Effector CD4-positive, alpha-beta T cell (primary cell): ENCODE results near the gene PI4KA.
"Not testable (repeated sequence)": the region's sequence is repeated elsewhere in the genome, so short reads cannot be mapped to it uniquely, and the experiment has no call there.

ENCODE experiments used
- DNase-seq: peaks from one replicate; pipeline ENCODE4 v3.0.0-alpha.2; 2020
- total RNA-seq: gene quantifications from one replicate; lab custom pipeline; 2026; lab: John Stamatoyannopoulos, UW

Gene PI4KA
- 238 reads per million, percentile 94 among the genes with 10 or more reads in this experiment for total RNA-seq

DNA sequence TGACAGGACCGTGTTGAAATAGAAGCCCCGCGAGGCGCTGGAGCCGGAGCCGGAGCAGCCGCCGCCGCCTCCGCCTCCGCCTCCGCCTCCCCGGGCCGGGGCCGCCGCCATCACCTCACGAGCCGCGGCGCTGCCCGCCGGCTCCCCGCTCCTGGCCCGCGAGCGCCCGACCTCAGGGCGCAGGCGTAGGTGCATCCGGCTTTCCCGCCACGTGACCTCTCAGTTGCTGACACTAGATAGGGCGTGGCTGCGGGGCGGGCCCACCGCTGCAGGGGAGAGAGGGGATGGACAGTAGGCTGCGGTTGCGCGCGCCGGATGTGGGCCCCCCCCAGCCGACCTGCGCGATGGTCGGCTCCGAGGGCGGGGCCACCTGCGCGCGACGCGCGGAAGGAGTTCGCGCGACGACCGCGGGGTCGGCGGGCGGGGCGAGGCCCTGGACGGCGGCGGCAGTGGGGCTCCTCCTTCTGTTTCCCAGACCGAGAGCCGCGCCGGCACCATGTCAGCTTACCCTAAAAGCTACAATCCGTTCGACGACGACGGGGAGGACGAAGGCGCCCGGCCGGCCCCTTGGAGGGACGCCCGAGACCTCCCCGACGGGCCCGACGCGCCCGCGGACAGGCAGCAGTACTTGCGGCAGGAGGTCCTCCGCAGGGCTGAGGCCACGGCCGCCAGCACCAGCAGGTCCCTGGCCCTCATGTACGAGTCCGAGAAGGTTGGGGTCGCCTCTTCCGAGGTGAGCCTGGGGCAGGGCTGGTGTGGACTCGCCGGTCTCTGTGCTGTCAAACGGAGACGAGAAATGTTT is at the start of gene PI4KA, which contains the start of gene SNAP29:
Gene PI4KA (minus strand): TSS at position 197 of the 802 bp plus-strand sequence. CDS start 86 bp downstream, at position 111.
Gene SNAP29 (plus strand): TSS at position 393 of the 802 bp plus-strand sequence. CDS start 104 bp downstream, at position 497.
- DNase-seq: peak; percentile 97

GRCh38 chr22:20906387-20906767 is 47.8 kb upstream of the PI4KA start:
- DNase-seq: no peak

GRCh38 chr22:20905415-20906386 is 47.1 kb upstream of the PI4KA start:
- DNase-seq: no peak

DNA sequence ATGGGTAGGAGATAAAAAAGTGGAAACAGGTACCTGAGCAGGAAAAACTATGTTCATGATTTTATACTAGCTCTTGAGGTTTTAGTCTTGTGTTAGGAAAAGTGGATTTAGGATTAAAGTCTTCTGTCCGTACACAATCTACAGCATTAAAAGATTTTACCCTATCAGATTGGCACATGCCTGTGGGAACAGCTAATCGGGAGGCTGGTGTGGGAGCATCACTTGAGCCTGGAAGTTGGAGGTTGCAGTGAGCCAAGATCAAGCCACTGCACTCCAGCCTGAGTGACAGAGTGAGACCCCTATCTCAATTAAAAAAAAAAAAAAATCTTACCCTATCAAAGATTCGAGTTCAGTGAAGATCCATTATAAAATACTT is 46.4 kb upstream of the PI4KA start:
- DNase-seq: no peak

DNA sequence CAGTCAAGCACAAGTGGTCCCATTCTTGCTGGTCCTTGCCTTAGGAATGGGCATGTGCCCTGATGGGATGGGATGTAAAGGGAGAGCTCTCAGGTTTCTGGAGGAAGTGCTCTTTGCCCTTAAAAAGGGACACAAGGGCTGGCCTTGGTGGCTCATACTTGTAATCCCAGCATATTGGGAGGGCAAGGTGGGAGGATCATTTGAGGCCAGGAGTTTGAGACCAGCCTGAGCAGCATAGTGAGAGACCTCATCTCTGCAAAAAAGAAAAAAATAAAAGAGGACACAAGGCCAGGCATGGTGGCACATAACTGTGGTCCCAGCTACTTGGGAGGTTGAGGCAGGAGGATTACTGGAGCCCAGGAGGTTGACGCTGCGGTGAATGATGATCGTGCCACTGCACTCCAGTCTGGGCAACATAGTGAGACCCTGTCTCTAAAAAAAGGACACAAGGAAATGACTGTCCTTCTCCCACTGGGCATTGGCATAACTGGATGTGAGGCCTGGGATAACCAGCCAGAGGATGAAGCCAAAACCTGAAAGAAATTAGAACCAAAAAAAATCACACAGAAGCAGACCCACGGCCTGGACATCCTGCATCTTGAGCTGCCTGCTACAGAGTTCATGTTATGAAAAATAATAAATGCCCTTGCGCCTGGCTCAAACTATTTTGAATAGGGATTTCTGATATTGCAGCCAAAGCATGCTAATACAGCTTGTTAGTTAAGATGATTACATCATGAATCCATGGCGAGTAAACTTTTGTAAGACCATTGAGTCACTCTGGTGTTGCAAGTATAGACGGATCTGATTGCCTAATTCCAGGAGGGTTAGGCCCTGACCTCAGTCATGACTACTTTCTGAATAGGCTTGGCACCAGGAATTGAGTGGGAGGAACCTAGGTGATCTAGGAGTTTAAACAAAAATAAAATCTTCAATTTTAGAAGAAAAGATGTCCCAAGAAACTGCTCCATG is 45.7 kb upstream of the PI4KA start:
- DNase-seq: no peak

DNA sequence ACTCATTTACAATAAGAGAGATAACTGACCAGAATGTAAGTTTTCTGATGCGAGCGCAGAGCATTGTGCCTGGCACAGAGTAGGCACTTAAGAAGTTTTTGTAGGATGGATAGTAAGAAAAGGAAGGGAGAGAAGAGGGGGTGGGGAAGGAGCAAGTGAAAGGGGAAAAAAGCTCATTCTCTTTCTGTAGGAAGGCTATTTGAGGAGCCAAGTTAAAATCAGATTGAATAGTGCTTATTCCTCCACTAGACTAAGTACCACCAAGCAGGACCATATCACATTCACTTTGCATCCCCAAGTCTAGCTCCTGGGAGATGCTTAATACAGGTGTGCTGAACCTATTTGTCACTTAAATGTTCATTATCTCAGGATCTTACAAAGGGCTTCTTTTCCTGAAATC is 44.5 kb upstream of the PI4KA start:
- no peak for DNase-seq

GRCh38 chr22:20901093-20902033 is 42.8 kb upstream of the PI4KA start:
- DNase-seq: not testable (repeated sequence)

DNA sequence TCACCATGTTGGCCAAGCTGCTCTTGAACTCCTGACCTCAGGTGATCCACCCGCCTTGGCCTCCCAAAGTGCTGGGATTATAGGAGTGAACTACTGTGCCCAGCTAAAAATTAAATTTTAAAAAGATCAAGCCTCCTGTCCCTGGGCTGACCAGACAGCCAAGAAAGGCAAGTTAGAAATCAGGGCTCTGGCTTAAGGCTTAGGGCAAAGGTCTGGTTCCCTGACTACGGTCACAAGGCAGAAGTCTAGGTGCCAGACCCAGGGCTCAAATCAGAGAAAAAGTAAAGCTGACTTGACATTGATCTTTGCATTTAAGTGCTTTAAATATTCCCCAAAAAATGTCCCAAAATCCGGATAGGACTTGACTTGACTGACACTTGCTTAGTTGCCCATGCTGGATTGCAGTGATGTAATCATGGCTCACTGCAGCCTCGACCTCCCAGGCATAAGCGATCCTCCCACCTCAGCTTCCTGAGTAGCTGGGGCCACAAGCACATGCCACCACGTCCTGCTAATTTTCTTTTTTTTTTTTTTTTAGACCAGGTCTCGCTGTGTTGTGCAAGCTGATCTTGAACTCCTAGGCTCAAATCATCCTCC is 41.3 kb upstream of the PI4KA start:
- DNase-seq: no peak

GRCh38 chr22:20897737-20898136 is 39.1 kb upstream of the PI4KA start:
- DNase-seq: not testable (repeated sequence)

- DNase-seq: no peak
These were observed 32.4 kb upstream of the PI4KA start for GRCh38 chr22:20890975-20891374.

- DNase-seq: no peak
These were observed 31.4 kb upstream of the PI4KA start for GRCh38 chr22:20889904-20890540.

- no peak for DNase-seq
These were observed 30.6 kb upstream of the PI4KA start for GRCh38 chr22:20889025-20889704.

DNA sequence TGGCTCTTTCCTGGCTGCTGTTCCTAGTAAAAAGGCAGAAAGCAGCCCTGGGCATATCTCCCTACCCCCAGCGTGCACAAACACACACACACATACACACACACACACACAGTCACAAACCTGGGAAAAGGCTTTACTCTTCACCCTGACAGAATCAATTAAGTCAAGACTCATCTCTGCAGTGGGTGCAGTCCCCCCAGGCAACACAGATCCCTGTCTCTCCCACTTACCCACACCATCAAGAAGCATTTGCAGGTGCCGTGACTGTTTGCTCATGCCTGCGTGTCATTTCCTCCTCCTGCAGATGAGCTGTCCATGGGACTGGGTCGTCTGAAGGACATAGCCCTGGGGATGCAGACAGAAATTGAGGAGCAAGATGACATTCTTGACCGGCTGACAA is 28.8 kb upstream of the PI4KA start:
- DNase-seq: no peak

GRCh38 chr22:20885557-20886323 is 27.1 kb upstream of the PI4KA start:
- DNase-seq: no peak

GRCh38 chr22:20885017-20885556 is 26.5 kb upstream of the PI4KA start:
- DNase-seq: no peak

GRCh38 chr22:20884454-20884853 is 25.8 kb upstream of the PI4KA start:
- DNase-seq: no peak

DNA sequence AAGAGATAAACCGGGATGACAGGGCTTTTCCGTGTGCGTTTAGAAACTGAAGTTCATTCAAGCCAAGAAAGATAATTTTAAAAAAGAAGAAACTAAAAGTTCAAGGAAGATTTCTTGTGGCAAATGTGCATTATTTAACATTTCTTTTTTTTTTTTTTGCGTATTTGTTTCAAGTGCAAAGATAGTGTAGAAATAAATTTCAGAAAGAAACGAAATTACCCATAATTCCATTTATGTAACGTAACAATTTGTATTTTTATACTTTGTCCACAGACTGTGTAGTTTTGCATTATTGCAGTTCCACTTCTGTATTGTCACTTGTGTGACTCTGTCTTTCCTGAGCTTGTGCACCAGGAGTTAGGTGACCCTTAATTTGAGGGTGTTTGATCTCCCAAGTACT is 24.2 kb upstream of the PI4KA start:
- DNase-seq: no peak
